Myocyte (in vitro differentiated cells): ENCODE results near the gene GABRR2. TPM values are rescaled to one million over a fixed set of nuclear protein-coding genes. Genes with fewer than 3 reads are reported as not detected.
"Not testable (repeated sequence)": the region's sequence is repeated elsewhere in the genome, so short reads cannot be mapped to it uniquely, and the experiment has no call there.

Experiments
- DNase-seq: peaks from one replicate; pipeline ENCODE4 v3.0.0-alpha.2; 2012; ENCODE audit warnings: low read depth
- total RNA-seq: library from RNA; depleted of rRNA; stranded (reverse); fragments of >200 nt; gene quantifications from 2 replicates; pipeline ENCODE4 v1.2.3, GENCODE V29; 2014

The GABRR2 gene
- total RNA-seq, 1 donor from 2014 or later = 0.13 TPM

DNA sequence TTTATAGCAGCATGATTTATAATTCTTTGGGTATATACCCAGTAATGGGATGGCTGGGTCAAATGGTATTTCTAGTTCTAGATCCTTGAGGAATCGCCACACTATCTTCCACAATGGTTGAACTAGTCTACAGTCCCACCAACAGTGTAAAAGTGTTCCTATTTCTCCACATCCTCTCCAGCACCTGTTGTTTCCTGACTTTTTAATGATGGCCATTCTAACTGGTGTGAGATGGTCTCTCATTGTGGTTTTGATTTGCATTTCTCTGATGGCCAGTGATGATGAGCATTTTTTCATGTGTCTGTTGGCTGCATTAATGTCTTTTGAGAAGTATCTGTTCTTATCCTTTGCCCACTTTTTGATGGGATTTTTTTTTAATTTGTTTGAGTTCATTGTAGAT is 20.0 kb downstream of the GABRR2 start:
- DNase-seq = not testable (repeated sequence)

- no peak for DNase-seq
These were observed 23.8 kb downstream of the GABRR2 start for GRCh38 chr6:89291256-89291819.

GRCh38 chr6:89290401-89291155 is 24.5 kb downstream of the GABRR2 start:
- DNase-seq = peak; percentile 49

- no peak for DNase-seq
These were observed 25.4 kb downstream of the GABRR2 start for GRCh38 chr6:89289710-89290109.

DNA sequence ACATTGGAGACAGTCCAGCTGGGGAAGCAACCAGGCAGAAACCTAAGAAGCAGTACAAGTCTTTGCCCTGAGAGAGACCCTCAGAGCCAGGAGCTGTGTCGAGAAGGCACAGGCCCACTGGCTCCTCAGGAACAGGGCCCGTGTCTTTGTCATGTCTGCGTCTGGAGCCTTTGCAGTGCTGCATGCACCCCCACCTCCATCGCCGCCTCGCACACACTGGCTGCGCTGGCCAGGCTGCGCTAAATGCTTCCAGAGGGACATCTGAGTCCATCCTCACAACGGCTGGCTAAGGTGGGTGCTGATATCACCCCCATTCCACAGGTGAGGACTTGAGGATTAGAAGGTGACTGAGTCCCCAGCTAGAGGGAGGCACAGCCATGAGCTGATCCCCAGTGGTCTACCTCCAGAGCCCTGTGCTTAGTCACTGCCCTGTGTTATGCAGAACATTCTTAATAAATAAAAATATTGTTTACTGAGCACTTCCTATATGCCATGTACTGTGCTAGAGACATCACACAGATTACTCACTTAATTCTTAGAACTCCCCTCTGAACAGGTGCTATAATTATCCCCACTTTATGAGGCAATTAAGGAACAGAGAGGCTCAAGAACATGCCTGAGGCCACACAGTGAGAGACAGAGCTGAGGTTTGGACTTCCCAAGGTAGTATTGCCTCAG is 27.6 kb downstream of the GABRR2 start:
- DNase-seq = no peak

DNA sequence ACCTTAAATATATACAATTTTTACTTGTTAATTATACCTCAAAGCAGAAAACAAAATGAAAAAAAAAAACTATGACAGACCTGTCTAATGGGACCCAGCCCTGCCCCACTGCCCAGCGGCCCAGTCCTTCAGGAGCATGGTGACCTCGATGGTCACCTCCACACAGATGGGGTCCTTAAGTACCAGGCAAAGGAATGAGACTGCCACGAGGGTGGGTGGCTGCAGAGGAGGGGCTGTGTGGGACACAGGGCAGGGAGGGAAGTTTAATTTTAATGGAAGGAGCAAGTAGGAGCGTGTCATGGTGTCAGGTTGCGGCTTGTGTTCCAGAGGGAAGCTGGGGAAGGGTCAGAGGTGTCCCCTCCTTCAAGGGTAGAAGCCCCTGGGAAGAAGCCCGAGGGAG is 28.6 kb downstream of the GABRR2 start:
- no peak for DNase-seq

DNA sequence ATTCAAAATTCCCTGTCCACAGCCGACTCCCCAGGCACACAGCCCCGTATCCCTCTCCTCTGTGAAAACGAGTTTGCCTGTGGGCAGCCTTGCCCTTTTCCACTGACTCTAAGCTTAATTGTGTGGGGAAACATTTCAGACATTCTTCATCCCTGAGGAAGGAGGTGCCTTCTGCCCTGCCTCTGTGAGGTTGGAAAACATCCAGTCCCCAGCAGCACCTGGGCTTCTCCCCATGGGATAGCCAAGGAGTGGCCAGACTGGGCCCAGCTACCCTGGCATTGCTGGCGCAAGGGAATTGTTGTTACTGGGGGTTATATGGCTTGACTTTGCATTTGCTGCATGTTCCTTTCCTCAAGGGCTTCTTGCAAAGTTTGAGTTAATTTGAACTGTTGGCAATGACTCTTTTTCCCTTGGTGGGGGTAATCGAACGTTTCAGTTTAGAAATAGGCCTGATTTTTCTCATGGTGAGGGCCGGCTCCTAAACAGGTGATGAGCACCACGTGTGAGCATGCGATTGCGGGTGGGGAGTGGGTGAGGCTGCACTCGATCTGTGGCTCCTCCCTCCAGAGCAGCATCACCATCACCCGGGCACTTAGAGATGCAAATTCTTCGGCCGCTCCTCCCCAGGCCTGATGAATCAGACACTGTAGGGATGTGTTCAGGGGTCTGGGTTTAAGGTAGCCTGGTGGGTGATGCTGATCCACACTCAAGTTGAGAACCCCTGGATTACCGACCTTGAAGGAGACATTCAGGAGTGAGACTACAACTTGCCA is 29.9 kb downstream of the GABRR2 start:
- DNase-seq = peak; percentile 41

DNA sequence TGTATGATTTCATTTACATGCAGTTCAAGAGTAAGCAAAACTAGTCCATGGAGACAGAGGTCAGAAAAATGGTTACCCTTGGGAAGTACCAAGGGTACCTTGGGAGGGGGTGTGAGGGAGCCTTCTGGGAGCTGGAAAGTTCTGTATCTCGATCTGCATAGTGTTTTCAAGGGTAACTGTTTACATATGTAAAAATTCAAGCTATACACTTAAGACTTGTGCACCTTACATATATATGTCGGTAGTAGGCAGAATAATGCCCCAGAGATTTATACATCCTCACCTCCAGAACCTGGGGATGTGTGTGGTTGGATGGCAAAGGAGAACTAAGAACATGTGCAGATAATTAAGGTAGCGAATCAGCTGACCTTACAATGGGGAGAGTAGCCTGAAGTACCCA is 31.0 kb downstream of the GABRR2 start:
- no peak for DNase-seq

GRCh38 chr6:89282749-89283148 is 32.4 kb downstream of the GABRR2 start:
- no peak for DNase-seq

- peak; percentile 45 for DNase-seq
These were observed 33.3 kb downstream of the GABRR2 start for GRCh38 chr6:89281779-89282246.

DNA sequence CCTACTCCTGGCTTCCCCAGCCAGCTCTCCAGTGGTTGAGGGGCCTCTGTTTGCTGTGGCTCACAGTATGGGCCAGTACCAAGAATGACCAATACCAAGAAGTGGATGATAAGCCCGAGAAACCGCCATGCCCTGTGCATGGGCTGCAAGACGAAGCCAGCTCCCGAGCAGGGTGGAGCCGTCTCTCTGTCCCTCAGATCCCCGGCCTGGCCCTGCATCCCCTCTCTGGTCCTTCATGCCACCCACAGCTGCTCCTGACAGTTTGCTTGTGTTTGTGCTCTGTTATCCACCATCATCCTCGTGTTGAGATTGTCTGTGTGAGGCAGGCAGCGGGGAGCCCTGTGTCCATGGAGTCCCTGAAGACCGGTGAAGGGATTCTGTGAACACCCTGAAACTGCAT is 36.1 kb downstream of the GABRR2 start:
- DNase-seq = no peak

GRCh38 chr6:89275900-89276299 is 39.2 kb downstream of the GABRR2 start:
- DNase-seq = no peak

DNA sequence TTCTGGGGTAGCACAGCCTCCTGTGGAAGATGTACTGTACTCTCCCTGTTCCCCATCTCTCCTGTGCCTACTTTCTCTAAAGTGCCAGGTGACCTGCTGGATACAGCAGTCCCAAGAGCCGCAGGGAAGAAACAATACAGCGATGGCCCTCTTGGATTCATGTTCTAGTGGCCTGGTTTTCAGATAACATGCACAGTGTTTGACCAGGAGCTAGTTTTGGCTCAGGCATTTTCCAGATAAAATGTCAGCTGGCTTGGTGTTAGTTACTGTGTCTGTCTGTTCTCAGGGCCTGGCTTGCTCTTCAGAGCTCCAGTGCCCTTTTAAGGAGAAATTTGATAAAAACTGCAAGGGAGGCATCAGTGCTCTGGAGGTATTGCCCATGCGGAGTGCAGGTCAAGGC is 41.3 kb downstream of the GABRR2 start:
- DNase-seq = no peak

DNA sequence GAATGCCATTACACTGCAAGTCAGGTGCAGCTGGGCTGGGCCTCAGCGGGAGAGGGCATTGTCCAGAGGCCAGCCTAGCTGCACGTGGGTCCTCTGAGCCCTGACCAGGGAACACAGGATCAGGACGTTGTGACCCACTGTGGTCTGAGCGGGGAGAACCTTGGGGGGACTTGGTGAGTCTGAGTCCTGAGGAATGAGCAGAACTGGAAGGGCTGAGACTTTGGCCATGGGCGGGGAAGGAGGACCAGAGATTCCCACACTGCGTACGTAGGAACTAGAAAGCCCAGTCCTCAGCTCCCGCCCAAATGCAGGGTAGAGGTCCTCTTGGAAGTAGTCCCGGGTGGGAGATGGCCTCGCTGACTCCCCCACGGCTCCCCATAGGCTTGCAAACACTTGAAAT is 42.5 kb downstream of the GABRR2 start:
- DNase-seq = no peak

GRCh38 chr6:89270951-89271721 is 44.0 kb downstream of the GABRR2 start:
- DNase-seq = no peak

DNA sequence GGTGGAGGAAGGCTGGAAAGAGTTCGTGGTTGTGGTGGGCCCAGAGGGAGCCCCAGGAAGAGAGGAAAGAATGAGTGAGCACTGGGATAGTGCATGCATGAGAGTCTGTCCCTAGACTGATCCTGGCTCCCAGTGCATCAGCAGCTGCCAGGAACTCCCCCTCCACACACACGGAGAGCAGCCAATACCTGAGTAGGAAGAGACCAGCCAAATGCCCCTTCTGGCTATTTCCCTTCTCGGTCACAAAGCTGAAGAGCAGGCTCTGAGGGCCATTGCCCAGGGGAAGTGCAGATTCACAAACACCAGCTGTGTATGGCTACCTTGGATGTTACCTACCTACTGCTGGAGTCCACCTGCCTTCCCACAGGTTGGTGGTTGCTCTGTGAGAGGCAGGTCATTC is 45.1 kb downstream of the GABRR2 start:
- DNase-seq = no peak

- DNase-seq = no peak
These were observed 45.8 kb downstream of the GABRR2 start for GRCh38 chr6:89269252-89269651.

- peak; percentile 67 for DNase-seq
These were observed 46.3 kb downstream of the GABRR2 start for GRCh38 chr6:89268776-89269175.

- no peak for DNase-seq
These were observed 47.2 kb downstream of the GABRR2 start for GRCh38 chr6:89267918-89268317.

DNA sequence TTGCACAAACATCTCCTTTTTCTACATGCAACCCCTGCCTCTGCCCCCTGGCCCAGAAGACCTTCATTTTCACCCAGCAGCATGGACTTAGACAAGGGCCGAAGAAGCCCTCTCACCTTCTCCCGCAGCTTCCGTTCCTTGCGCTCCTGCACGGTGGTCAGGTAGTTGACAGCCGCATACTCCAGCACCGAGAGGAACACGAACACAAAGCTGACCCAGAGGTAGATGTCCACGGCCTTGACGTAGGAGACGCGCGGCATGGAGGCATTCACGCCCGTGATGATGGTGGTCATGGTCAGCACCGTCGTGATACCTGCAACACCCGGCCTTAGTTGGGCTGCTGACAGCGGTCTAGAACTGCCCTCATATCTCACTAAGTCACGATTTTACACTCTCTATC is 50.8 kb downstream of the GABRR2 start:
- no peak for DNase-seq

DNA sequence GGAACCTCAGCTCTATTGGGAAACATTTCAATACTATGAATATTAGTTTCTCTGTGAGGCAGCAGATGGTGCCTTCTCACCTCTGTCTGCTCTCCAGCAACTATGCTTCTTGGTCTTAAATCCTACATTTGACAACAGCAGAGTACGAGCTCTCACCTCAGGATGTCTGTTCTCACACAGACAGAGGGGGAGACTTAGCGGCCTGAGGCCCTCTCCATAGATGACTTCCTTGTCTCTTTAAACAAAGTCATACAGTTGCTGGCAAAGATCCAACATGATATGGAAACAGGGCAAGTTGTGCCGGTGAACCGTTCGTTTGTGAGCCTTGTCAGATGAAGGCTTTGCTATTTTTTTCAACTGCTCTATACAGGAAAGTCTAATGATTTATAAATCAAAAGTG is 54.3 kb downstream of the GABRR2 start:
- DNase-seq = no peak
